ENCODE results near the gene ZNF518A.
A peak's percentile ranks its signal among the peaks of the same experiment; 100 is the strongest.

ZNF518A gene, protein sequence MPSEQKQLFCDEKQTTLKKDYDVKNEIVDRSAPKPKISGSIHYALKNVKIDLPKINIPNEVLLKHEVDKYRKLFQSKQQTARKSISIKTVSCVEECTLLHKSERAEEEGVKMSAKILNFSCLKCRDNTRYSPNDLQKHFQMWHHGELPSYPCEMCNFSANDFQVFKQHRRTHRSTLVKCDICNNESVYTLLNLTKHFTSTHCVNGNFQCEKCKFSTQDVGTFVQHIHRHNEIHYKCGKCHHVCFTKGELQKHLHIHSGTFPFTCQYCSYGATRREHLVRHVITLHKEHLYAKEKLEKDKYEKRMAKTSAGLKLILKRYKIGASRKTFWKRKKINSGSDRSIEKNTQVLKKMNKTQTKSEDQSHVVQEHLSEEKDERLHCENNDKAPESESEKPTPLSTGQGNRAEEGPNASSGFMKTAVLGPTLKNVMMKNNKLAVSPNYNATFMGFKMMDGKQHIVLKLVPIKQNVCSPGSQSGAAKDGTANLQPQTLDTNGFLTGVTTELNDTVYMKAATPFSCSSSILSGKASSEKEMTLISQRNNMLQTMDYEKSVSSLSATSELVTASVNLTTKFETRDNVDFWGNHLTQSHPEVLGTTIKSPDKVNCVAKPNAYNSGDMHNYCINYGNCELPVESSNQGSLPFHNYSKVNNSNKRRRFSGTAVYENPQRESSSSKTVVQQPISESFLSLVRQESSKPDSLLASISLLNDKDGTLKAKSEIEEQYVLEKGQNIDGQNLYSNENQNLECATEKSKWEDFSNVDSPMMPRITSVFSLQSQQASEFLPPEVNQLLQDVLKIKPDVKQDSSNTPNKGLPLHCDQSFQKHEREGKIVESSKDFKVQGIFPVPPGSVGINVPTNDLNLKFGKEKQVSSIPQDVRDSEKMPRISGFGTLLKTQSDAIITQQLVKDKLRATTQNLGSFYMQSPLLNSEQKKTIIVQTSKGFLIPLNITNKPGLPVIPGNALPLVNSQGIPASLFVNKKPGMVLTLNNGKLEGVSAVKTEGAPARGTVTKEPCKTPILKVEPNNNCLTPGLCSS (N-terminal part only)

DNA sequence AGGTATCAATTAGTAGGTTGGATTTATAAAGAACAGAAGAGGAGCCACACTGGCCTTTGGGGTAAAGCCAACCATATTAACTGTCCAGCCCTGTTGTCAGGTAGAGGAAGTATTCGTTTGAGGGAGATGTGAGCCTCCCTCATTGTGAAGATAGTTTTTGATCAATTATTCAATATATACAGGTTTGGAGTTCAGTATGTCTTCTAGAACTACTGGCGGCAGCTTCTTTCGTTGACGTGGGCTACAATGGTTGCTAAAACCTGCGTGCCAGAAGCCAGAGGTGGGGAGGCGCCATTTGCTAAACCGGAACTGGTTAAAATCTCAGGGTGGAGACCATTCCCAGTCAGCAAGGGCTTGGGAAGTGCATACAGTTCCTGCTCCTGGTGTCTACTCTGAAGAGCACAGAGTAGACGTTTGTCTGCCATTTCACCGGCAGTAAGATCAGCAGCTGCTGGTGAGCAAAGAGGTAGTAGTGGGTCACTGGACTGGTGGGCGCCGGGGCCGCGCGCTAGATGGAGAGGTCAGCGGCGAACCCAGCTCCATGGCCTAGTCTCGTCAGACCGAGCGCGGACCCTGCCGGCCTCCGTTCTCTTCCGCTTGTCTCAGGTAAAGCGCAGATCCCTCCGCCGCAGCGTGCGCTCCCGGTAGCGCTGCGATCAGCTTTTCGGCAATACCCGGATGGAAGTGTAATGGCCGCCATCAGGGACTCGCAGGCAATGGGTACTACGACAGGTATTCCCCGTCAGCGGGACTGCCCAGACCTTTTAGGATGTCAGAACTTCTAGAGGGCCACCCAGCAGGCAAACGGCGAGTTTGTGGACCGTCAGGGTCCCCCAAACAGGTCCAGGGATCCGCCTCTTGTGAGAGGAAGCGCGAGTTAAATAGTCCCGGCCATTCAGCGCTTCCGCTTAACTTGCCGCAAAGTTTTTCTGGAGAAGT is at the start of gene ZNF518A:
ZNF518A (plus strand) TSS at position 911 of the 939 bp plus-strand sequence. CDS start 26,026 bp downstream, outside the sequence.
- DNase-seq = peak; percentile 88

DNA sequence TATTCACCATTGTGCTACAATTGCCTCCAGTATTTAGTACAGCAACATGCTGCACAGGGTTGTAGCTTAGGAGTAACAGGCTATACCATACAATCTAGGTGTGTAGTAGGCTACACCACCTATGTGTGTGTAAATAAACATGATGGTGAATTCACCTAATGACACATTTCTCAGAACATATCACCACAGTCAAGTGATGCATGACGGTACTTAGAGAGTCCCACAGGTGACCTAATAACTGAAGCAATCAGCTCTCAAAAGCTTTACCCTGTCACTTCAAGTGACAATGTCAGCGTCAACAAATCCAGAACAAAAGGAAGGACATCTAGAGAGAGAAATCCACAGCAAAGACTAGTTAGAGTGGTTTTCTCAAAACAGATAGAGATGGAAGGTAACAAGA is 47.9 kb upstream of the ZNF518A start:
- no peak for DNase-seq

DNA sequence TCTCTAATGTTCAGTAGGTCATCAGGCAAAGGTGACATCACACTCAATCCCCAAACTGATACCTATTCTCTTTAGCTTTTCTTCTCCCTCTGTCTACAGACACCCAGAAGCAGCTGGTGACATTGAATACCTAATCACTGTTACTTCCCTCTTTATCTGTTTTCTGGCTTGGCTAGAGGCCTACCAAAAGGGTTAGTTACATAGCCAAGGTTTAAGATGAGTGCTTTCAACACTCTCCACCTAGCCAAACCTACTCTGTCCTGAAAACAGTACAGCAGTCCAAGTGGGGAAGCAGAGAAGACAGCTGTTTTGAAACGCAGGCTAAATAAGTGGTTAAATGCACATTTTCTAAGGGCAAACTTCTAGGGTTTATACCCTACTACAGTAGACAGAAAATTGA is 47.3 kb upstream of the ZNF518A start:
- DNase-seq = no peak

DNA sequence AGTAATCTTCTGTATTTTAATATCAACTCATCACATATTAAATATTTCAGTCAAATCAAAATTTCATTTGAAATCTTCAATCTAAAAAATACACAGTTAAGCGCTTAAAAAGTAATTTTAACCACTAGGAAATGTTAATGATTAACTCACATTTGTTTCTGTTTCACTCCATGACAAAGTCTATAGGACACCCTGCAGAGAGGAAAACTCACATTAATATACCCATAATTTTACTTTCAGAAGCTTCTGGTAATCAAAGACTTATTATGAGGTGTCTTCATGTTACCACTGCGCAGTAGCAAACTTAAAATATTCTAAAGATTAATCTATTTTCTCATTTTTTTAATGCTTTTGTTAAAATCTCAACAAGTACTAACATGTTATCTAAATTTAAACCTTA is 41.0 kb upstream of the ZNF518A start:
- DNase-seq = no peak

DNA sequence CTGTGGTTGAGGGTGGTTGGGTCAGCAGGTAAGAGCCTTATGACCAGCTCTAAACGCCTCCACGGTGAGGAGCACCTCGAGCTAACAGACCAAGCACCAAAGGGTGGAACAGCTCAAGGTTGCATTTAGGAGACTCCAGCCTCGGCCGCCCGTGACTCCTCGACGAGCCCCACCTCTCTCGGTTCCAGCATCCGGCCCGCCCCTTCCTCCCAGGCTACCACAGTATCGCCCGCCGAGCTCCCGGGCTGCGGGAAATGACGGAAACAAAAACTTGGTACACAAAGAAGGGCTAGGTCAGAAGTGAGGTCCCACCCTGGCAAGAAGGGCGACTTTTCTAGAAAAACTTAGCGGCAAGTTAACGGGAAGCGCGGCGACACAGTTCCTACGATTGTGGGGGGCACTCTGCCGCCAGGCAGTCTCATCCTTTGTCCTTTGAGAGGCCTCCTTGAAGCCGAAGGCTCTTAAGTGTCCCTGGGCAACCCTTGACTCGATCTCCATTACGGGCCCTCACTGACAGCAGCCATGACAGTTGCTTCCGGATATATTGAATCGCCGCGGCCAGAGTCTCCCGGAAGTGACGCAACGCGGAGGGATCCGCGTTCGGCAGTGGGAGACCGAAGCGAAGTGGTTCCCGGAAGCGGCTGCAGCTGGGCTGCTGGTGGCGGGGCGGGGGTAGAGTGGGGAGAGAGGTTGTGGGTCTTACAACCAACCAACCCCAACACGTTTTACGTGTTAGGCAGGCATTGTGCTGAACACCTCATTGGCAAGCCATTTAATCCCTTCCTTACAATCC is 40.2 kb upstream of the ZNF518A start:
- DNase-seq = peak; percentile 91

DNA sequence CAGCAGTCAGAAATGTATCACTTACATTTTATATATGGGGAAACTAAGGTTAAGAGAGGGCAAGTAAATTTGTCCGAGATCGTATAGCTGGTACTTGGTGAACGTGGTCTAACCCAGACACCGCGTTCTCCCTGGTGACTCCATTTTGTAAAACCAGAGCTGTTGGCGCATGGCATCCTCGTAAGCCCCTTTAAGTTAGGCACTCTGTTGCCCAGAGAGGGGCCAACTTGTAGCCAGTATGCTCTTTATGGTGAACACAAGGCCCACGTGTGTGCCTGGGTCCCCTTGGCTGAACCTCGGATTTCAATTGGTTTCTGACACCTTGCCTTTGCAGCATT is 39.7 kb upstream of the ZNF518A start:
- DNase-seq = no peak

DNA sequence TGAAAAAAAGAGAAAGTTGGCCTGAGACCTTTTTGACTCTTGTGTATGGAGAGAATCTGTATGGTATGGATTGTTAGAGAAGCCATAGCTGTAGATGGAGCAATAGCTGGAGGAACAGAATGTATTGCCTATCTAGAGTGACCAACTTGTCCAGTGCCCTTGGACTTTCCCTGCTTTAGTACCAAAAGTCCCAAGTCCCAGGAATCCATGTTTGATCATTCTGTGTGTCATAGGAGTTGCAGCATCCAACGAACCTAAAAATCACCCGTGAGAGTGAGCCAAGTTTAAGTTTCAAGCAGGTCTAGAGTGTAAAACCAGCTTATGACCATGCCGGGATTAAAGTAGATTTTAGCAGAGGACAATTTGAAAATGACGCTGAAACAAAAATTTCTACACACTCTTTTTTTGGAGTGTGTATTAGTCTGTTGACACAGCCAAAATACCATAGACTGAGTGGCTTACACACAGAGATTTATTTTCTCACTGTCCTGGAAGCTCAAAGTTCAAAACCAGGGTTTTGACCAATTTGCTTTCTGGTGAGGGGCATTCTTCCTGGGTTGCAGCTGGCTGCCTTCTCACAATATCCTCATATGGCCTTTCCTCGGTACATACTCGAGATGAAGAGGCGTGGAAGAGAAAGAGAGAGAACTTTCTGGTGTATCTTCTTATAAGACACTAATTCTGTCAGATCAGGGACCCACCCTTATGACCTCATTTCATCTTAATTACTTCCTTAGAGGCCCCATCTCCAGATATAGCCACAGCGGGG is 36.9 kb upstream of the ZNF518A start:
- DNase-seq = no peak

DNA sequence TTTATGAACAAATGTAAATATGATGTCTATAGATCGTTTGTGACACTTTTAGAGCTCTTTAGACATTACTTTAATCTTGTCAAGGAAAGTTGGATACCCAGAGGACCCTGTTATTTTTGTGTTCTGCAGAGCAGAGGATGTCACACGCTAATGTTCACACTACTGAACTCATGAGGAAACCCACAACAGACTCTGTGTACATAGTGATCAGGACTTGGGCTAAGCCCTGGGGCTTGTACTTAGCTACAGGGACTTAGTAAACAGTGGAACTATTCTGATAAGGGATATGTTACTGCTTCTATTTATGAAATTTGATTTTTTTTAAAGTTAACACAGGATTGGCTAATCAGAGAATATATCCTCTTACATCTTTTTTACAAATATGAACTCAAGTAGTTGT is 36.1 kb upstream of the ZNF518A start:
- DNase-seq = no peak

DNA sequence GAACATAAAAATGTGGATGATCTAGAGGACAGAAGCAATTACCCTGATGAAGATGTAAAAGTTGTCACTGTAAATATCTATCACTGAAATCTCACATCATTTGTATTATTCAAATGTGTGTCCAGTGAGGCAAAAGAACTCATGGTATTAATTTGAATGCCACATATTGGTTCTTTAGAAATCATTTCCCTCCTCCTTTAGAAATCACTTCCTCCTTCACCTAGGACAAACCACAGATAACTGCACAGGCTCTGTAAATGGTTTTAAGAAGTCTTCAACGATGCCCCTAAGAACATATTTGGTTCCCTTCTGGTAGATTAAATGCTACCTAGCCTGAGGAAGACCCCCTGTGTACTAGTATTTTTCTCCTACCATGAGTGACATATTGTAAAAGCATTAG is 33.1 kb upstream of the ZNF518A start:
- DNase-seq = no peak

DNA sequence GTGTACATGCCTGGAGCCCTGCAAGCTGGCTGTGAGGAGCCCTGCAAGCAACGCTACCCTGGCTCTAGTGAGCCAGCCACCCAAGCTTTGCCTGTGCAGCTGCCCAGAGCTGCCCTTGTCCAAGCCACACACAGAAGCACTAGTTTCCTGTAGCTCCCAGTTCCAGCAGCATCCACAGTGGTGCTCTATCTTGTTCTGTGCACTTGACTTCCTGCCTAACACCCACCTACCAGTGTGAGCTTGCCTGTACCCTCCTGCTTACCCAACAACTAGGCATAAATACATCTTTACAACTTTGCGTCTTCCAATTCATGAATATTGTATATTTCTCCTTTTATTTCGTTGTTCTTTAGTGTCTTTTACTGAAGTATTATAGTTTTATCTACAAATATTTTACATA is 32.2 kb upstream of the ZNF518A start:
- DNase-seq = no peak

DNA sequence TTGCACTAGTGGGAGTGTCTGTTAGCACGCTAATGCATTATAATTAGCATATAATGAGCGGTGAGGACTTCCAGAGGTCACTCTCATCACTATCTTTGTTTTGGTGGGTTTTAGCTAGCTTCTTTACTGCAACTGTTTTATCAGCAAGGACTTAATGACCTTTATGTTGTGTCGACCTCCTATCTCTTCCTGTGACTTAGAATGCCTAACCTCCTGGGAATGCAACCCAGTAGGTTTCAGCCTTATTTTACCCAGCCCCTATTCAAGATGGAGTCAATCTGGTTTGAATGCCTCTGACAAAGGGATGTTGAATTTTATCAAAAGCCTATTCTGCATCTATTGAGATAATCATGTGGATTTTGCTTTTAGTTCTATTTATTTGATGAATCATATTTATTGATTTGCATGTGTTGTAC is 22.5 kb upstream of the ZNF518A start:
- no peak for DNase-seq

DNA sequence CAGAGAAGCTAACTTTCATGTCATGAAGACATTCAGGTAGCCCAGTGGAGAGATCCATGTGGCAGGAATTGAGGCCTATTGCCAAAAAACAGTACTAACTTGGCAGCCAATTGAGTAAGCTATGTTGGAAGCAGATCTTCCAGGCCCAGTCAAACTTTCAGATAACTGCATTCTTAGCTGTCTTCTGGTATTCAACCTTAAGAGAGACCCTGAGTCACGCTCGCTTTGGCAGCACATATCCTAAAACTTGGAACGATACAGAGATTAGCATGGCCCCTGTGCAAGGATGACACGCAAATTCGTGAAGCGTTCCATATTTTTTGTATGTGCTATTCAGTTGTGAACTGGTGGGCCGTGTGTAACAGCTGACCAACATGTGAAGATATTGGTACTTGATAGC is 17.6 kb upstream of the ZNF518A start:
- no peak for DNase-seq

DNA sequence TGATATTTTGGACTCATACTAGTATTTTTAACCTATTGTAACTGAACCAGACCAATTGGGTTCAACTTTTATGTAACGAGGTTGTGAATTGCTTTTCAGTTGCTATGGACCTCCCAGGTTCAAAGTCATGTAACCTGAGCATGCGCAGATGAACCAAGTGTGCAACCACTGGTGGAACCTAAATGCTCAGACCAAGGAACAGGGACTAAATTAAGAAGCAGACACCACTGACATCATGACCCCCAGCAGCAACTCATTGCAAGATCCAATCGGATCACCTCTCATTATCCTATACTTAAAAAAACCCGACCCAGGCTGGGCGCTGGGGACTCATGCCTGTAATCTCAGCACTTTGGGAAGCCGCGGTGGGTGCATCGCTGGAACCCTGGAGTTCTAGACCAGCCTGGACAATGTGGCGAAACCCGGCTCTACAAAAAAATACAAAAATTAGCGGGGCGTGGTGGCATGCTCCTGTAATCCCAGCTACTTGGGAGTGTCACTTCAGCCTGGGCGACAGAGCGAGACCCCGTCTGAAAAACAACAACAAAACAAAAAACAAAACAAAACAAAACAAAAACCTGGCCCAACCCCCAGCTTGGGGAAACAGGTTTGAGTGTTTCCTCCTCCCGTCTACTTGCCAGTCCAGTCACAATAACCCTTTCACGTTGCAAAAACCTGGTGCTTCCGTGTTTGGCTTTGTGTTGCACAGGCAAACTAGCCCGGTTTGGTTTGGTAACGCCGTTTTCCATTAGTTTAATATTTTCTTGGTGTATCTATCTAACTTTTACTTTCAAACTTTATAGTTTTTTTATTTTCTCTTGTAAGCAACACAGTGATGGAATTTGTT is 11.3 kb upstream of the ZNF518A start:
- no peak for DNase-seq

DNA sequence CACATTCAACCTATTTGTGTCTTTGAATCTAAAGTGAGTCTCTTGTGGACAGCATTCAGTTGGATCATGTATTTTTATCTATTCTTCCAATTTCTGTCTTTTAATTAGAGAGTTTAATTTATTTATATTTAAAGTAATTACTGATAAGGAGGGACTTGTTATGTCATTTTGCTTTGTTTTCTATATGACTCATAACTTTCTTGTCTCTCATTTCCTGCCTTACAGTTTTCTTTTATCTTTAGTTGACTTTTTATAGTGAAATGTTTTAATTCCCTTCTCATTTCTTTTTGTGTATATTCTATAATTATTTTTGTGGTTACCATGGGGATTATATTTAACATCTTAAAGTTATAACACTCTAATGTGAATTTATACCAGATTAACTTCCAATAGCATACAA is 7.3 kb upstream of the ZNF518A start:
- DNase-seq = no peak

DNA sequence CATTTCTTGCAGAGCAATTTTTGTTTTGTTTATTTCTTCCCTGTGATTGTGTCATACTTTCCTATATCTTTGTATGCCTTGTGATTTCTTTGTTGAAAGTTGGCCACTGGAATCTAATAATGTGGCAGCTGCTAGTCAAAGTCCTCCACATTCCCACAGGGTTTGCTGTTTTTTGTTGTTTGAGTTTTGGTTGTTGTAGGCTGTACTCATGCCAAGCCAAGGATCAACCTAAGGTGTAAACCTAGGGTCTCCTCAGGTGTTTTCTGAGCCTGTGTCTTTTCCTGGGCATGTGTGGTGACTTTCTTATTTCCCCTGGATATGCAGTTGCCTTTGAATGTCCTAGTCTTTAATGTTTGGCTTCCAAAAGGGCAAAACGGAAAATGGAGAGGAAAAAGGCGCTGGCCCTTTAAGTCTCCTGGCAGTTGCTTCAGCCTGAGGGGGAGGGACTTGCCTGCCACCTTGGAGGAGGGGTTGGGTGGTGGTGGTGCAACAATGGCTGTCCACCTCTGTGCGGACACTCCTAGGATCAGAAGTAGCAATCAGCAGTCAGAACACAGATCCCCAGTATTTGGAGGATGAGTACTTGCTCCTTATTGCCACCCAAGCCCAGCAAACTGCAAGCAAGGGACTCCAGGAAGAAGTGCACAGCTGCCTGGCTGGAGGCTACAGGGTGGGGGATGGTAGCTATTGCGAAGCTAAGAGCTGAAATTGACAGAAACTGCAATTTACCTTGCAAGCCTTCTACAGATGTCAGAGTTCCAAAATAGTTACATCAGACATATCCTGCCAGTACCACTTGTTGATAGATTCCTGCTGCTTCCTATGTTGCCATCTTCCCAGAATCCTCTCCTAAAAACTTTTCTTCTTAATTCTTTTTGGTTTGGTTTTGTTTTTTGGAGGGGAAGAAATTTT is 5.6 kb upstream of the ZNF518A start:
- DNase-seq = no peak

DNA sequence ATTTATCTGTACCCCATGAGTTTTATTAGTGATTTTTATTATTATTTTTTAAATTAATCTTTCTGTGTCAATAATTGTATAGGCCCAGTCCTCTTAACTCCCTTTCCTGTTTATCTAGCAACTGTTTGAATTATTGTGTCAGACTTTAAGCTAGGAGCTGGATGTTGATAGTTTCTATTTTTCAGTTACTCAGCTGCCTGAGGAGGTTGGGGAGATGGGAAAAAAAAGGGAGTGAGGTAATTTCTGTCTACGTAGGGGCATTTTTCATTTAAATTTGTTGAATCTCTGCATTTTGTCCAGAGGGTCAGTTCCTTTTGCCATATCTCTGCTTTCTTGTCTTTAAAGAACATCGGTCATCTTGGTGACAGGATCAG is 5.0 kb upstream of the ZNF518A start:
- no peak for DNase-seq

DNA sequence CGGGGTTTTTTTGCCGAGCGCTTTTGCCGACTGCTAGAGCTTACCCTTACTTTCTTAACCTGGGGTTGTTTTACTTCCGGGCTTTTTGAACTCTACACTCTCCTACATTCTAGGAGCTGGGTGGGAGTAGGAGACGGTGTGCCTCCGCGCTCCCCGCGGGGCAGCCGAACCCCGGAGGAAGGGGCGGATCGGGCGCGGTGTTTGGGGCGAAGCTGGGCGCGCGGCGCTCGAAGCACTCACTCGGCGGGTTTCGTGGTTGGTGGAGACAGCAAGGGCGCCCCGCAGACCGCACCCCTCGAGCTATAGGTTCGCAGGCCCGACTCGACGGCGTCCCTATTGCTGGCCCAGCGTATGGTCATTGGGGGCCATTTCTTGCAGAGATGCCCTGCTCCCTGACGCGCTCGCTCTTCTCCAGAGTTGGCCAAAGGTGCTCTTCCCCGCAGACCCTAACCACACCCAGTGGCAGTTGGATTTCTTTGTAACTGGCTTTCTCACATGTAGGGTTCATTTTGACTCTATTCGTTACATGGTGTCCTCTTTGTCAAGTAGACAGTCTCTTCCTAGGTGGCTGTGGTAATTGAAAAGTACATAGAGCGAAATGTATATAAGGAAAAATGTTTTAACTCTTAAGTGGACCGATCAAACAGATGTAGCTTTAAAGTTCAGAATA is 364 bp downstream of the ZNF518A start:
- peak; percentile 80 for DNase-seq

DNA sequence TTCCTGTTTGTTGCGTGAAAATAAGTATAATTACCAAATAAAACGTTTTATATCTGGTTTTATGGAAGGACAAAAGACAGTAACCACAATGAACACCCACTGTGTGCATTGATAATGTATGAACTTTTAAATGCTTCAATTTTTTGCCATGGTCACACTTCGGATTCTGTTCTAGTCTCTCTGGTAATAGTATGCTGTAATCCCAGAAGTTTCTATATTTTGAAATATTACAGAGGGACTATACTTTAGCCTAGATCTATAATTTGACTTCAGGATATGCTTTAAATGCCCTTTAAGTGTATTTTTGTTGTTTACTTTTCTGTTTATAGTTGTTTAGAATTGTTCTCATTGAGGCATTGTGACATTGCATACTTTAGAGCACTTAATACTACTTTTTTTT is 1.5 kb downstream of the ZNF518A start:
- DNase-seq = no peak

Data from activated CD4-positive, CD25-positive, alpha-beta regulatory T cell treated with anti-CD3 and anti-CD28 coated beads, Interleukin-2, amount 50 U/mL, for 72 hours (primary cell).